Liver (tissue), 9 donors: ENCODE results near the gene TMEM123. TPM values are rescaled to one million over a fixed set of nuclear protein-coding genes. Genes with fewer than 3 reads are reported as not detected.

ENCODE experiments used
- DNase-seq: peaks from one replicate; pipeline ENCODE4 v3.0.0-alpha.2; 2017; ENCODE audit warnings: low spot score
- H3K27ac ChIP-seq, 2 donors: one replicate each; pipeline ENCODE4 v1.7.0; 2013; ENCODE audit warnings: inconsistent platforms in 2 of 2, low read length in 2 of 2, control low read depth in 1 of 2, low read depth in 1 of 2, mild to moderate bottlenecking in 1 of 2
- H3K27me3 ChIP-seq, 4 donors: one replicate each; pipeline versions ENCODE4 v1.6.1 to v1.7.0; 2013; ENCODE audit warnings: low read length in 3 of 4, inconsistent platforms in 1 of 4, mild to moderate bottlenecking in 1 of 4, moderate library complexity in 1 of 4; ENCODE audit not compliant: control insufficient read depth in 4 of 4, insufficient read depth in 4 of 4
- H3K36me3 ChIP-seq, 4 donors: one replicate each; pipeline versions ENCODE4 v1.6.1 to v1.7.0; 2013; ENCODE audit warnings: low read length in 3 of 4, mild to moderate bottlenecking in 3 of 4, low read depth in 1 of 4, moderate library complexity in 1 of 4; ENCODE audit not compliant: control insufficient read depth in 4 of 4, insufficient read depth in 3 of 4
- H3K4me1 ChIP-seq, 4 donors: one replicate each; pipeline versions ENCODE4 v1.6.1 to v1.7.0; 2013; ENCODE audit warnings: low read length in 3 of 4, mild to moderate bottlenecking in 3 of 4, moderate library complexity in 1 of 4; ENCODE audit not compliant: control insufficient read depth in 4 of 4, insufficient read depth in 4 of 4
- H3K4me3 ChIP-seq, 3 donors: one replicate each; pipeline versions ENCODE4 v1.6.1 to v1.7.0; 2013; ENCODE audit warnings: low read length in 3 of 3, control low read depth in 1 of 3, low read depth in 1 of 3, mild to moderate bottlenecking in 1 of 3
- H3K9ac ChIP-seq, 2 donors: one replicate each; pipeline ENCODE4 v1.7.0; 2013; ENCODE audit warnings: low read length in 2 of 2, mild to moderate bottlenecking in 2 of 2, moderate library complexity in 2 of 2, control low read depth in 1 of 2, low read depth in 1 of 2
- H3K9me3 ChIP-seq, 4 donors: one replicate each; pipeline versions ENCODE4 v1.6.1 to v1.7.0; 2013; ENCODE audit warnings: low read length in 3 of 4; ENCODE audit not compliant: control insufficient read depth in 4 of 4
- ATF3 ChIP-seq: IDR thresholded peaks from 2 replicates; pipeline ENCODE4 v1.6.1; 2016; ENCODE audit warnings: antibody characterized with exemption
- CTCF ChIP-seq: fragments of 150-350 bp; IDR thresholded peaks from 2 replicates; pipeline ENCODE4 v1.5.1; 2017; ENCODE audit warnings: improper control_type of control experiment, low read depth, low read length; ENCODE audit not compliant: missing input control
- EGR1 ChIP-seq, 2 donors: IDR thresholded peaks; 2 replicates each; pipeline ENCODE4 v1.6.1; 2016 to 2018; ENCODE audit warnings: antibody characterized with exemption in 2 of 2, low read depth in 2 of 2
- FOXA1 ChIP-seq: IDR thresholded peaks from 2 replicates; pipeline ENCODE4 v1.6.1; 2016; ENCODE audit warnings: antibody characterized with exemption
- GABPA ChIP-seq, 2 donors: IDR thresholded peaks in 1 of 2; conservative IDR thresholded peaks in 1 of 2; 2 replicates each; pipeline ENCODE4 v1.6.1; 2016; ENCODE audit warnings: antibody characterized with exemption in 2 of 2, mild to moderate bottlenecking in 1 of 2, moderate library complexity in 1 of 2
- HNF4A ChIP-seq, 2 donors: conservative IDR thresholded peaks; 2 replicates each; pipeline ENCODE4 v1.6.1; 2016; ENCODE audit warnings: antibody characterized with exemption in 2 of 2, mild to moderate bottlenecking in 2 of 2
- HNF4G ChIP-seq: IDR thresholded peaks from 2 replicates; pipeline ENCODE4 v1.6.1; 2016; ENCODE audit warnings: antibody characterized with exemption
- JUND ChIP-seq, 2 donors: IDR thresholded peaks; 2 replicates each; pipeline ENCODE4 v1.6.1; 2016; ENCODE audit warnings: antibody characterized with exemption in 2 of 2
- NR2F2 ChIP-seq: IDR thresholded peaks from 2 replicates; pipeline ENCODE4 v1.6.1; 2016; ENCODE audit warnings: antibody characterized with exemption
- RAD21 ChIP-seq, 2 donors: IDR thresholded peaks; 2 replicates each; pipeline ENCODE4 v1.6.1; 2016; ENCODE audit warnings: antibody characterized with exemption in 2 of 2, mild to moderate bottlenecking in 2 of 2
- REST ChIP-seq: IDR thresholded peaks from 2 replicates; pipeline ENCODE4 v1.6.1; 2016; ENCODE audit warnings: antibody characterized with exemption, mild to moderate bottlenecking
- RXRA ChIP-seq, 2 donors: IDR thresholded peaks; 2 replicates each; pipeline ENCODE4 v1.6.1; 2017 to 2018; ENCODE audit warnings: antibody characterized with exemption in 2 of 2, mild to moderate bottlenecking in 1 of 2
- SP1 ChIP-seq: IDR thresholded peaks from 2 replicates; pipeline ENCODE4 v1.6.1; 2018; ENCODE audit warnings: antibody characterized with exemption, mild to moderate bottlenecking
- TAF1 ChIP-seq: conservative IDR thresholded peaks from 2 replicates; pipeline ENCODE4 v1.6.1; 2016; ENCODE audit warnings: antibody characterized with exemption, mild to moderate bottlenecking
- YY1 ChIP-seq: IDR thresholded peaks from 2 replicates; pipeline ENCODE4 v1.6.1; 2016; ENCODE audit warnings: antibody characterized with exemption, mild to moderate bottlenecking
- ZBTB33 ChIP-seq: IDR thresholded peaks from 2 replicates; pipeline ENCODE4 v1.6.1; 2016; ENCODE audit warnings: antibody characterized with exemption
- WGBS: extraction: QIAGEN DNeasy Blood & Tissue Kit; methylation state at CpG from one replicate; pipeline ENCODE4 v1.1.7; 2013; 5-methylcytosine and 5-hydroxymethylcytosine counted together
- polyA plus RNA-seq, 2 donors: library from polyadenylated mRNA; stranded (reverse) in 1 of 2; unstranded in 1 of 2; fragments of 200-250 nt in 1 of 2; fragments of >200 nt in 1 of 2; fragmentation: Nextera tagmentation in 1 of 2; extraction: Ambion mirVana in 1 of 2; gene quantifications; one replicate each; pipeline versions ENCODE4 v1.2.1 to v1.2.3, GENCODE V29; 2013 to 2015
- total RNA-seq, 2 donors: library from RNA; depleted of rRNA; stranded (reverse); fragments of >200 nt; gene quantifications; one replicate each; pipeline ENCODE4 v1.2.3, GENCODE V29; 2014
- donor health status: healthy.
- donor health status: healthy.
- donor health status: healthy.
- donor health status: healthy.
- donor health status: healthy.

The TMEM123 gene
- total and polyA plus RNA-seq, 4 donors, result 101 to 140 (median 107) TPM

GRCh38 chr11:102346748-102347461 is 105.7 kb downstream of the TMEM123 start, which contains the start of gene BIRC2:
TSS of gene BIRC2 (plus strand) at chr11:102347214. CDS start at chr11:102349855, 2,641 bp downstream.
- peak; percentile 94 for DNase-seq
- Histone ChIP-seq H3K4me3 (peak within 1 kb of the TSS; percentile 76 to 96 (median 94)), H3K27me3 (no peaks in the 10 kb centered on the region), H3K9me3 (no peaks in the 10 kb centered on the region), H3K36me3 (peaks cover 0 to 9% (median 3%) of the 10 kb centered on the region in 4 donors), H3K9ac (peak within 1 kb of the TSS; percentile 86 to 94), H3K4me1 (peaks cover 3 to 25% (median 4%) of the 10 kb centered on the region in 4 donors), H3K27ac (peak within 1 kb of the TSS; percentile 92 to 96)
- under 1% methylated on average over 77 of the region's 77 CpGs for WGBS
- TF ChIP-seq YY1, result peak; percentile 74
- TF ChIP-seq RAD21 (IDR thresholded peaks at IDR 0.05), result peak; percentile 21 to 47
- peak in 1 of 2 donors; percentile 3 for TF ChIP-seq HNF4A (conservative IDR thresholded peaks at IDR 0.05)
- peak; percentile 43 for TF ChIP-seq SP1
- peak in 1 of 2 donors; percentile 80 for TF ChIP-seq GABPA (IDR thresholded peaks at IDR 0.05 in 1 of 2, conservative IDR thresholded peaks at IDR 0.05 in 1 of 2)
- TF ChIP-seq FOXA1, result no peak
- no peak for TF ChIP-seq HNF4G
- peak; percentile 23 to 55 for TF ChIP-seq RXRA (IDR thresholded peaks at IDR 0.05)
- TF ChIP-seq CTCF, result peak; percentile 66
- TF ChIP-seq ZBTB33, result no peak
- peak; percentile 84 for TF ChIP-seq NR2F2
- peak; percentile 43 for TF ChIP-seq TAF1
- TF ChIP-seq JUND (IDR thresholded peaks at IDR 0.05), result peak in 1 of 2 donors; percentile 29
- TF ChIP-seq ATF3, result peak; percentile 28
- peak in 1 of 2 donors; percentile 28 for TF ChIP-seq EGR1 (IDR thresholded peaks at IDR 0.05; ENCODE audit: low read depth in 2 of 2)
- peak; percentile 83 for TF ChIP-seq REST
